Omental fat pad (tissue), 4 donors: Measurements from ENCODE around the gene PGAM1. TPM values are rescaled to one million over a fixed set of nuclear protein-coding genes. Genes with fewer than 3 reads are reported as not detected.
"Not testable (repeated sequence)": the region's sequence is repeated elsewhere in the genome, so short reads cannot be mapped to it uniquely, and the experiment has no call there.

Source experiments
- ATAC-seq: fragments of 150-250 bp; one replicate; pipeline ENCODE4 v1.9.1; 2016; ENCODE audit warnings: mild to moderate bottlenecking, moderate library complexity; ENCODE audit not compliant: low FRiP score
- DNase-seq: peaks from one replicate; pipeline ENCODE4 v3.0.0-alpha.2; 2019; ENCODE audit warnings: low spot score
- total RNA-seq, 4 donors: library from RNA; depleted of rRNA; stranded (reverse); fragments of >200 nt; gene quantifications; one replicate each; pipeline ENCODE4 v1.1.0, GENCODE V29; 2016
- TF ChIP-seq, protein P1 (sequence below), 3 donors: fragments of 450-650 bp; IDR thresholded peaks; one replicate each; pipeline ENCODE4 v1.5.1; 2016 to 2017; ENCODE audit warnings: antibody characterized with exemption in 3 of 3, mild to moderate bottlenecking in 3 of 3, moderate library complexity in 2 of 3

Gene PGAM1
- total RNA-seq, 4 donors from 2014 or later, result 158 to 217 (median 207) TPM

DNA sequence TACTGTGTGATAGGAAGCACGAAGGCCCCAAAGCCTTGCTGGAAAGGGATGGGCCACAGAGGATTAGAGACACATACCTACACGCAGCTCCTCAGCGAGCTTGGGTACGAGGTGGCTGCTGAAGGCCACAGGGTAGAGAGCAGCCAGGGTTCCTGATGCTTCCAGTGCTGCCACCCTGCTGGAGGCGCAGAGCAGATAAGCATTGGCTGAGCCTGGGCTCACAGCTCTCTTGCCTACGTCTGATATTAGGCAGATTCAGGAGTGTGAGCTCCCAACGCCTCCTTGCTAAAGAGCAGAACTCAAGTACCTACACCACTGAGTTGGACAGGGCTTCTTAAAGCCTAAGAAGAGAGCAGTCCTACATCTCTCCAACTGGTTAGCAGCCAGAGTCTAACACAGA lies 40.0 kb downstream of the PGAM1 start:
- ATAC-seq, result no peak
- TF ChIP-seq, protein P1, sequence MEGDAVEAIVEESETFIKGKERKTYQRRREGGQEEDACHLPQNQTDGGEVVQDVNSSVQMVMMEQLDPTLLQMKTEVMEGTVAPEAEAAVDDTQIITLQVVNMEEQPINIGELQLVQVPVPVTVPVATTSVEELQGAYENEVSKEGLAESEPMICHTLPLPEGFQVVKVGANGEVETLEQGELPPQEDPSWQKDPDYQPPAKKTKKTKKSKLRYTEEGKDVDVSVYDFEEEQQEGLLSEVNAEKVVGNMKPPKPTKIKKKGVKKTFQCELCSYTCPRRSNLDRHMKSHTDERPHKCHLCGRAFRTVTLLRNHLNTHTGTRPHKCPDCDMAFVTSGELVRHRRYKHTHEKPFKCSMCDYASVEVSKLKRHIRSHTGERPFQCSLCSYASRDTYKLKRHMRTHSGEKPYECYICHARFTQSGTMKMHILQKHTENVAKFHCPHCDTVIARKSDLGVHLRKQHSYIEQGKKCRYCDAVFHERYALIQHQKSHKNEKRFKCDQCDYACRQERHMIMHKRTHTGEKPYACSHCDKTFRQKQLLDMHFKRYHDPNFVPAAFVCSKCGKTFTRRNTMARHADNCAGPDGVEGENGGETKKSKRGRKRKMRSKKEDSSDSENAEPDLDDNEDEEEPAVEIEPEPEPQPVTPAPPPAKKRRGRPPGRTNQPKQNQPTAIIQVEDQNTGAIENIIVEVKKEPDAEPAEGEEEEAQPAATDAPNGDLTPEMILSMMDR (IDR thresholded peaks at IDR 0.05), result no peak
- DNase-seq, result no peak

DNA sequence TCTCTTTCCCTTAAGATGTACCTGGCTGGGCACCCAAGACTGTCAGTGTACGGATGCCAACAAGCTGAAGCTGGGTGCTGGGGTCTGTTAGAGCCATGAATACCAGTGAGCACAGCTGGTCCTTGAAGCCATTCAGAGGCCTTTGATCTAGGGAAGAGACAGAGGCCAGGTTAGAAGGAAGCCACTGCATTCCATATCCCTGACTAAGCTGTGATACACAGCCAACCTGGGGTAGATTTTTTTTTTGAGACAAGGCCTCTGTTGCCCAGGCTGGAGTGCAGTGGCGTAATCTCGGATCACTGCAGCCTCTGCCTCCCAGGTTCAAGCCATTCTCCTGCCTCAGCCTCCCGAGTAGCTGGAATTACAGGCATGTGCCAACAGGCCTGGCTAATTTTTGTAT lies 40.8 kb downstream of the PGAM1 start:
- TF ChIP-seq, protein P1 (IDR thresholded peaks at IDR 0.05), result no peak
- ATAC-seq (no peak), DNase-seq (no peak)

DNA sequence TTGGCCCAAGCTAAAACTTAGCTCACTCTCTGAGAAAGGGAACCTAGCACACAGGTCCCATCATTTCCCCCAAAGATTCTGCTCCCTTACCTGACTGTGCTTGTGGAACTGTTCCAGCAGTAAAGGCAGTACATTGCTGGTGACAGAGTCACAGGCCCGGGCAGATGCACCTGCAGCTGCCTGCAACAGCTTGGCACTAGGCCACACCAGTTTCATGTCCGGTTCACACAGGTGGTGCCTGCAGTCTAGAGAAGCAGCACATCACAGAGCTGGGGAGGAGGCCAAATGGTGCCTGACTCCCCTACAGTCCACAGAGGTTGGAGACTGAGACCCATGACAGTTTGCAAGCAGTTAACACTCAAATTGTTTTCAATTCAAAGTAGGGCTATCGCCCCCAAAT lies 42.2 kb downstream of the PGAM1 start:
- TF ChIP-seq, protein P1 (IDR thresholded peaks at IDR 0.05), result no peak
- DNase-seq, result no peak
- no peak for ATAC-seq

DNA sequence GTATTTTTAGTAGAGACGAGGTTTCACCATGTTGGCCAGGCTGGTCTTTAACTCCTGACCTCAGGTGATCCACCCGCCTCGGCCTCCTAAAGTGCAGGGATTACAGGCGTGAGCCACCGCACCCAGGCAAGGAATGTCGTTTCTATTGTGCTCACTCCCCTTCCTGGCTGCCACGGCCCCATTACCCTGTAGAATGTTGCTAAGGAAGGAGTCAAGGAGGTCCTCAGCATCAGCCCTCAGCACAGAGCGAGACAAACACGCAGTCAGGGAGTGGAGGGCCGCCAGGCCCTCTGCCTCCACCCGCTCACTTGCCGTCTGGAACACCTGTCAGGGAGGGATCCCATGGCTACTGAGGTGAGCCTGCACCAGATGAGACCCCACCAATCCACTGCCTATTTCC lies 42.8 kb downstream of the PGAM1 start:
- not testable (repeated sequence) for ATAC-seq

DNA sequence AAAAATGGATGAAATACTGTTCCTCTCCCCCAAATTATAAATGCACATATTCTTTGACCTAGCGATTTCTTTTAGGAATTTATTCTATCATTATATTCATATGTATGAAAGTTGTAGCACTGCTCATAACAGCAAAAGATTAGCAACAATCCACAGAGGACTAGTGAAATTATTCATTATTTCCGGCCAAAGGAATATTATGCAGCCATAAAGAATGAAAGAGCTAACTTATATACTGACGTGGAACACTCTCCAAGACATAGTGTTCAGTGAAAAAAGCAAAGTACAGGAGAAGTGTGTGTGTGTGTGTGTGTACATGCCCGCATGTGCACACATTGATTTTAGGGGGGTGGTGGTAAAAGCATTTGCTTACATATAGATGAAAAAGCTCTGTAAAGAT lies 48.9 kb downstream of the PGAM1 start:
- TF ChIP-seq, protein P1 (IDR thresholded peaks at IDR 0.05), result no peak
- no peak for DNase-seq
- ATAC-seq, result no peak

More for the DNA sequence above, 42.8 kb downstream of the PGAM1 start:
- not testable (repeated sequence) for DNase-seq

DNA sequence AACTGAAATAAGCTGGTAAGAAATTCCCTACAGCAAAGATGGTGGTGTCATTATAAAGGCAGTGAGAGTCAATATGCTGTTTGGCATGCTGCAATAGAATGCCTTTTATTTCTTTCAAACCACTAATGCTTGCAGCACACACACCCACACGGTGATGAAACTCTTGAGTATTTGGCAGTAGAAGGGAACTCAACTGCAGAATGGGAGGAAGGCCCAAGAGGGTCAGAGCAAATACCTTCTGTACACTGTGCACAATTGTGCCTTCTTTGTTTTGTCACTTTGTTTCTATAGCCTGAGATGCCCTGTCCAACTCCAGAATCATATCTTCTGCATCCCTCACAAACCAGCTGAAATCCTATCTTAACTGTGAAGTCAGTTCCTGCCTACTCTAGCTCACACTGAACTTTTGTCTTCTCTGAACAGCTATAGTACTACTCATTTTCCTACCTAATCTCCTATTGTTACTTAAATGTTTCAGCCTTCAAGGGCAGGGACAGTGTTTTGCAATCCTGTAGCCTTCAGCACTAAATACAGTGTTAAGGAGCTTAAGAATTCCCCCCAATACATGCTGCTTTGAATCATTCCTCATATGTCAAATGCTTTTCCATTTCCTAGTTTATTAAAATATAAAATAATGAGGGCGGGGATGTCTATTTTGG lies 50.1 kb downstream of the PGAM1 start:
- no peak for DNase-seq
- ATAC-seq, result peak; percentile 81
- TF ChIP-seq, protein P1 (IDR thresholded peaks at IDR 0.05), result no peak

DNA sequence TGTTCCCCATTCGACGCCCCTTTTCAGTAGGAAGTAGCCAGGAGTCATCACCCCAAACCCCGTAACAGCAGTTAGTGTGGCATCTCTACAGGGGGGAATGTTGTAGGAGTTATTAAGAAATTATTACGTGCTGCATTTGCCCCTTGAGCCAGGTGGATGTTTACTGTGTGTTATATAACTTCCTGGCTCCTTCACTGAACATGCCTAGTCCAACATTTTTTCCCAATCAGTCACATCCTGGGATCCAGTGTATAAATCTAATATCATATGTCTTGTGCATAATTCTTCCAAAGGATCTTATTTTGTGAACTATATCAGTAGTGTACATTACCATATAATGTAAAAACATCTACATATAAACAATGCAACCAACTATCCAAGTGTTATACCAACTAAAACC lies 53.4 kb downstream of the PGAM1 start:
- not testable (repeated sequence) for DNase-seq, ATAC-seq

DNA sequence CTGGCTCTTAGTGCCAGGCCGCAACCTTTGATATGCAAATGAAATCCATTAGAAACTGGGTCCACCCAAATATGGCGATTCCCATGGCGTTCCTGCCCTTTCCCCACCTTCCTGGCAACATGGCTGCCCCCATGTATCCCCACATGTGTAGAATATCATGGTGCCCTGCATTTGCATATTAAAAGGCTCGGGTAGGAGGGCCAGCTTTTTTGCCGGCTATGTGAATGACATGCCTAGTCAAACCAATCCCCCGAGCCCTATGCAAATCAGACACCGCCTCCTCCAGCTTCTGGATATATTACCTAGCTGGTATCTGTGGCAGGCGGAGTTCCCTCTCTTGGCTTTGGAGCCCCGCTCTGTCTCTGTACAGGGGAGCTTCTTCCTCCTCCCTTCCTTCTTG lies 53.9 kb downstream of the PGAM1 start:
- DNase-seq (no peak), ATAC-seq (no peak)
- TF ChIP-seq, protein P1 (IDR thresholded peaks at IDR 0.05), result no peak
